OCI-LY1 (cell line): ENCODE results near the gene VPS50.
A peak's percentile ranks its signal among the peaks of the same experiment; 100 is the strongest.

ENCODE experiments used
- H2AFZ ChIP-seq: fragments of 200-600 bp; sonication (generic), shearing (Covaris generic); 2 replicates; pipeline ENCODE4 v1.6.0; 2014; ENCODE audit warnings: antibody characterized with exemption, mild to moderate bottlenecking, low read length
- H3F3A ChIP-seq: fragments of 200-600 bp; sonication (generic), shearing (Covaris generic); 2 replicates; pipeline ENCODE4 v1.6.0; 2014; ENCODE audit warnings: mild to moderate bottlenecking, antibody characterized with exemption, low read length, moderate library complexity; ENCODE audit not compliant: insufficient read depth
- H3K27ac ChIP-seq: fragments of 200-600 bp; sonication (generic); 2 replicates; pipeline ENCODE4 v1.5.1; 2014; ENCODE audit warnings: low read length, mixed run types, mild to moderate bottlenecking, low read depth; ENCODE audit not compliant: poor library complexity, severe bottlenecking
- H3K27me3 ChIP-seq: fragments of 200-600 bp; sonication (generic); 2 replicates; pipeline ENCODE4 v1.6.0; 2014; ENCODE audit warnings: antibody characterized with exemption, mild to moderate bottlenecking, low read length, moderate library complexity; ENCODE audit not compliant: insufficient read depth
- H3K36me3 ChIP-seq: fragments of 200-600 bp; sonication (generic); 2 replicates; pipeline ENCODE4 v1.6.1; 2014; ENCODE audit warnings: mild to moderate bottlenecking, antibody characterized with exemption, low read length, moderate library complexity, mixed read lengths; ENCODE audit not compliant: insufficient read depth
- H3K4me1 ChIP-seq: fragments of 200-600 bp; sonication (generic); 2 replicates; pipeline ENCODE4 v1.5.1; 2014; ENCODE audit warnings: mild to moderate bottlenecking, low read length, moderate library complexity; ENCODE audit not compliant: insufficient read depth, severe bottlenecking
- H3K4me2 ChIP-seq: fragments of 200-600 bp; sonication (generic), shearing (Covaris generic); 2 replicates; pipeline ENCODE4 v1.6.1; 2014; ENCODE audit warnings: low read length
- H3K4me3 ChIP-seq: fragments of 200-600 bp; sonication (generic); 2 replicates; pipeline ENCODE4 v1.5.1; 2014; ENCODE audit warnings: low read length, low read depth, mild to moderate bottlenecking, mixed read lengths; ENCODE audit not compliant: poor library complexity, severe bottlenecking
- H3K79me2 ChIP-seq: fragments of 200-600 bp; shearing (Covaris generic); 2 replicates; pipeline ENCODE4 v1.6.1; 2016; ENCODE audit warnings: mixed run types, low read length, mixed read lengths; ENCODE audit not compliant: insufficient read depth
- H3K9ac ChIP-seq: fragments of 200-600 bp; sonication (generic), shearing (Covaris generic); 2 replicates; pipeline ENCODE4 v1.6.1; 2014; ENCODE audit warnings: mild to moderate bottlenecking, low read length, mixed read lengths
- H3K9me2 ChIP-seq: fragments of 200-600 bp; sonication (generic), shearing (Covaris generic); 2 replicates; pipeline ENCODE4 v1.6.1; 2014; ENCODE audit warnings: low read depth, mild to moderate bottlenecking, low read length, mixed read lengths
- H3K9me3 ChIP-seq: fragments of 200-600 bp; shearing (Covaris generic); 2 replicates; pipeline ENCODE4 v1.6.1; 2014; ENCODE audit warnings: low read length, mixed read lengths
- H4K20me1 ChIP-seq: fragments of 200-600 bp; sonication (generic), shearing (Covaris generic); 2 replicates; pipeline ENCODE4 v1.6.0; 2016; ENCODE audit warnings: mild to moderate bottlenecking, low read length; ENCODE audit not compliant: insufficient read depth
- EZH2 ChIP-seq: fragments of 200-600 bp; sonication (generic), shearing (Covaris generic); IDR thresholded peaks from 2 replicates; pipeline ENCODE4 v1.8.0; 2017; ENCODE audit warnings: borderline replicate concordance, mixed run types, mild to moderate bottlenecking, antibody characterized with exemption, low read length, moderate library complexity, mixed read lengths
- TF ChIP-seq, protein P1 (sequence below): fragments of 200-600 bp; sonication (generic), shearing (Covaris generic); IDR thresholded peaks from 2 replicates; pipeline ENCODE4 v1.5.1; 2017; ENCODE audit warnings: mild to moderate bottlenecking, antibody characterized with exemption, low read length, moderate library complexity, mixed read lengths

Gene VPS50

DNA sequence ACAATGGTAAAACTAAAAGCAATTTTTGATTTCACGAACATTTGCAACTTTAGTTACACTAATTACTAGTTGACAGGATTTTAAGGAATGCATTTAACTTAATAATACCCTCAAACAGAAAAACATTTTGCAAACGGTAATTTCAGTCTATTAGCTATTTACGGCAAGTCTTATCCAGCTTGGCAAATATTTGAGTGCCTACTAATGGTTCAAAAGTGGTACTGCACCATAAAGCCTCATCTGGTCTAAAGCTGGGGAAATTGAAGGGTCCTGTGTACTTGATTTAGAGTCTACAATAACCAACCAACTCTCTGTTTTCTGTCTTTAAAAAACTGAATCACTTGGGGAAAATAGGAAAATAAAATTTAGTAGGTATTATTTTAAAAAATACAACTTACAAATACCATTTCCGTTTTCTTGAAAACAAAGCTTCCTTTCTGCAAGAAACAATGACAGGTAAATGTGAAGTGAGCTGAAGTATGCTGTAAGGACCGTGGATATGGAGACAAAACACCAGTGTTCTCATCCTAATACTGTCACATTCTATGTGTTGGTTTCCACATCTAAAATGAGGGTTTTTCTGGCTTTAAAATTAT is 142.3 kb downstream of the VPS50 start:
- H2AFZ ChIP-seq, result no peak overlapping the region
- no peak overlapping the region for H3K27ac ChIP-seq
- no peaks in the 10 kb centered on the region for H3F3A ChIP-seq
- H3K4me3 ChIP-seq, result no peak overlapping the region
- peaks cover 8% of the 10 kb centered on the region for H3K4me1 ChIP-seq
- H3K27me3 ChIP-seq, result no peaks in the 10 kb centered on the region
- H3K36me3 ChIP-seq, result no peaks in the 10 kb centered on the region
- TF ChIP-seq EZH2, result no peak
- TF ChIP-seq, protein P1, sequence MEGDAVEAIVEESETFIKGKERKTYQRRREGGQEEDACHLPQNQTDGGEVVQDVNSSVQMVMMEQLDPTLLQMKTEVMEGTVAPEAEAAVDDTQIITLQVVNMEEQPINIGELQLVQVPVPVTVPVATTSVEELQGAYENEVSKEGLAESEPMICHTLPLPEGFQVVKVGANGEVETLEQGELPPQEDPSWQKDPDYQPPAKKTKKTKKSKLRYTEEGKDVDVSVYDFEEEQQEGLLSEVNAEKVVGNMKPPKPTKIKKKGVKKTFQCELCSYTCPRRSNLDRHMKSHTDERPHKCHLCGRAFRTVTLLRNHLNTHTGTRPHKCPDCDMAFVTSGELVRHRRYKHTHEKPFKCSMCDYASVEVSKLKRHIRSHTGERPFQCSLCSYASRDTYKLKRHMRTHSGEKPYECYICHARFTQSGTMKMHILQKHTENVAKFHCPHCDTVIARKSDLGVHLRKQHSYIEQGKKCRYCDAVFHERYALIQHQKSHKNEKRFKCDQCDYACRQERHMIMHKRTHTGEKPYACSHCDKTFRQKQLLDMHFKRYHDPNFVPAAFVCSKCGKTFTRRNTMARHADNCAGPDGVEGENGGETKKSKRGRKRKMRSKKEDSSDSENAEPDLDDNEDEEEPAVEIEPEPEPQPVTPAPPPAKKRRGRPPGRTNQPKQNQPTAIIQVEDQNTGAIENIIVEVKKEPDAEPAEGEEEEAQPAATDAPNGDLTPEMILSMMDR, result peak; percentile 95
- no peaks in the 10 kb centered on the region for H3K9me2 ChIP-seq
- no peaks in the 10 kb centered on the region for H3K9me3 ChIP-seq
- H3K9ac ChIP-seq, result no peak overlapping the region
- no peaks in the 10 kb centered on the region for H3K79me2 ChIP-seq
- H4K20me1 ChIP-seq, result no peaks in the 10 kb centered on the region
- no peak overlapping the region for H3K4me2 ChIP-seq

DNA sequence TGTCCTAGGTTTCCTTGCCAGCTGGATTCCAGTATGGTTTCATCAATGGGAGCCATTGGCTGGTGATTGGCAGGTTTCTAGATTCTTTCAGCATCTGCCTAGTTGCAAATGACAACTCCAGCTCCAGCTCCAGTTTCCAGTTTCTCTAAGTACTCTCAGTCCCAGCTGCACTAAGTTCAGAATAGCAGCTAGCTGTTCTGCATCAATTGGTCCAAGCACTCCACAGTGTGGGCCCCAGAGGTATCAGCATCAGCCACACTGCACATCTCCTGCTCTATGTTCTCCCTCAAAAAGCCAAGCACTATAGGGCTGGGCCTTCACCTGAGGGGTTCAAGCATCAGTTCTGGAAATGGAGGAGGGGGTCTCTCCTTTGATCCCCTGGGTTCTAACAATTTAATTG is 143.4 kb downstream of the VPS50 start:
- H3K36me3 ChIP-seq, result no peaks in the 10 kb centered on the region
- peaks cover 8% of the 10 kb centered on the region for H3K4me1 ChIP-seq
- no peaks in the 10 kb centered on the region for H3K27me3 ChIP-seq
- no peak overlapping the region for H3K4me2 ChIP-seq
- H4K20me1 ChIP-seq, result no peaks in the 10 kb centered on the region
- H3K9me2 ChIP-seq, result no peaks in the 10 kb centered on the region
- H3K79me2 ChIP-seq, result no peaks in the 10 kb centered on the region
- H3K27ac ChIP-seq, result no peak overlapping the region
- H3K9ac ChIP-seq, result no peak overlapping the region
- no peaks in the 10 kb centered on the region for H3F3A ChIP-seq
- H3K9me3 ChIP-seq, result no peaks in the 10 kb centered on the region
- no peak overlapping the region for H2AFZ ChIP-seq
- TF ChIP-seq, protein P1, result no peak
- no peak for TF ChIP-seq EZH2
- no peak overlapping the region for H3K4me3 ChIP-seq

DNA sequence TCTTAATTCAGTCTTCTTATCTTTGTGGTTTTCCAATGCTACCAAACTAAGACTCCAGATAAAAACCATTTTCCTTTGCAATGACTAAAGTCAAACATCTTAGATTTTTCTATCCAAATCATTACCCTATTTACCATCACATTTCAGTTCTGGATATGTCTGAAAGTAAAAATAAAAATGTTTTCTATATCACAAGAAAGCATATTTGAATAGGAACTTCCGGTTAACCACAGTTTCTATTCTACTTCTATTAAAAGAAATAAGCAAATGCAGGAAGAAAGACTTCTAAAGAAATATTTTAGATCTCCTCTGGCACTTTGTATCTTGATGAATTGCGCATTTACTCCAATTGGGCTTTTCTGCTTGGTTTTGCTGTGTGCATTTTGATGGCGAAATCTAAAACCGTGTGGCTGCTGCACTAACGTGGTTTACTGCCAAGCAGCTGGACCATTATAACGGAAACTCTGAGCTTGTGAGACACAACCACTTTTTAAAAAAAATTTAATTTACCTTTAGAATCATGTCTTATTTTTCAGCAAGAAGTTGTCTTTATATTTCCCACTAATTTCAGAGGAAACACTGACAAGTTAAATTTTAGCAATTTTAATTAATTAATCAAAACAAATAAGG is 146.1 kb downstream of the VPS50 start:
- no peaks in the 10 kb centered on the region for H3K79me2 ChIP-seq
- H3K9me3 ChIP-seq, result no peaks in the 10 kb centered on the region
- peak overlapping the region; percentile 26; the same call in 1 of the 2 replicates for H3K4me2 ChIP-seq
- H3K4me1 ChIP-seq, result peaks cover 8% of the 10 kb centered on the region
- H4K20me1 ChIP-seq, result no peaks in the 10 kb centered on the region
- H3K9me2 ChIP-seq, result no peaks in the 10 kb centered on the region
- H3K36me3 ChIP-seq, result no peaks in the 10 kb centered on the region
- H3F3A ChIP-seq, result no peaks in the 10 kb centered on the region
- H3K9ac ChIP-seq, result no peak overlapping the region
- TF ChIP-seq, protein P1, result no peak
- TF ChIP-seq EZH2, result no peak
- no peak overlapping the region for H3K4me3 ChIP-seq
- no peak overlapping the region for H3K27ac ChIP-seq
- no peak overlapping the region for H2AFZ ChIP-seq
- H3K27me3 ChIP-seq, result no peaks in the 10 kb centered on the region
